A549 (cell line): ENCODE data around the gene P2RY8.

ENCODE experiments used
- CBX8 ChIP-seq: fragments of 200-600 bp; sonication (generic); IDR thresholded peaks from 2 replicates; pipeline ENCODE4 v1.6.1; 2016
- CHD2 ChIP-seq: fragments of 150-350 bp; IDR thresholded peaks from 2 replicates; pipeline ENCODE4 v1.6.1; 2014; ENCODE audit warnings: low read length; ENCODE audit not compliant: partially characterized antibody
- CTCF ChIP-seq: fragments of >200 bp; sonication (Bioruptor Twin); formaldehyde crosslinking; IDR thresholded peaks from 3 replicates; pipeline ENCODE4 v1.5.1; 2016
- HOXA7 ChIP-seq: fragments of 250-450 bp; sonication (Bioruptor Pico); IDR thresholded peaks from 2 replicates; pipeline ENCODE4 v1.5.0; 2020; ENCODE audit warnings: mild to moderate bottlenecking, moderate library complexity
- JUN ChIP-seq, 2 experiments: fragments of >200 bp; sonication (Bioruptor Twin); formaldehyde crosslinking; IDR thresholded peaks; 2 replicates in 1 of 2; 3 replicates in 1 of 2; pipeline ENCODE4 v1.6.1; 2016 to 2017
- JUNB ChIP-seq: fragments of >200 bp; sonication (Bioruptor Twin); formaldehyde crosslinking; IDR thresholded peaks from 2 replicates; pipeline ENCODE4 v1.6.1; 2016
- NPAS2 ChIP-seq: fragments of 250-450 bp; sonication (Bioruptor Pico); IDR thresholded peaks from 2 replicates; pipeline ENCODE4 v1.8.0; 2022; ENCODE audit warnings: mild to moderate bottlenecking, moderate library complexity, borderline replicate concordance
- POLR2A ChIP-seq: IDR thresholded peaks from 2 replicates; pipeline ENCODE4 v1.6.1; 2012; ENCODE audit warnings: mild to moderate bottlenecking, low read length
- SMC3 ChIP-seq: fragments of >200 bp; sonication (Bioruptor Twin); formaldehyde crosslinking; IDR thresholded peaks from 3 replicates; pipeline ENCODE4 v1.6.1; 2018; ENCODE audit warnings: inconsistent platforms
- ZNF302 ChIP-seq: fragments of 250-450 bp; sonication (Bioruptor Pico); IDR thresholded peaks from 2 replicates; pipeline ENCODE4 v1.9.0; 2021; ENCODE audit warnings: inconsistent platforms, mild to moderate bottlenecking, moderate library complexity

- TF ChIP-seq CHD2 = no peak
- TF ChIP-seq CTCF = no peak
- no peak for TF ChIP-seq HOXA7
- TF ChIP-seq ZNF302 = no peak
- TF ChIP-seq JUN (IDR thresholded peaks at IDR 0.05) = no peak
- TF ChIP-seq JUNB = no peak
- no peak for TF ChIP-seq NPAS2 (CRISPR knock-in tag)
- TF ChIP-seq POLR2A = no peak
- TF ChIP-seq CBX8 = no peak
- no peak for TF ChIP-seq SMC3
Observed at GRCh38 chrX:1520350-1520749, 16.6 kb downstream of the P2RY8 start.
